C4-2B (cell line): ENCODE measurements around the gene RAB26.

ENCODE experiments used
- CTCF ChIP-seq: fragments of 450-650 bp; conservative IDR thresholded peaks from 2 replicates; pipeline ENCODE4 v1.5.1; 2017; ENCODE audit warnings: mild to moderate bottlenecking
- ZFX ChIP-seq: fragments of 450-650 bp; IDR thresholded peaks from 2 replicates; pipeline ENCODE4 v1.6.1; 2017

- TF ChIP-seq CTCF (no peak), ZFX (no peak)
Measured at GRCh38 chr16:2180962-2181923, 32.8 kb downstream of the RAB26 start.
